HCEC 1CT (cell line): Measurements from ENCODE around the gene PADI2.

Experiments
- DNase-seq: peaks from one replicate; pipeline ENCODE4 v3.0.0-alpha.2; 2017

Gene PADI2

GRCh38 chr1:17053086-17053684 is 66.1 kb downstream of the PADI2 start:
- DNase-seq: no peak

- DNase-seq: no peak
Observed at GRCh38 chr1:17052641-17053040, 66.6 kb downstream of the PADI2 start.

GRCh38 chr1:17052038-17052437 is 67.2 kb downstream of the PADI2 start:
- no peak for DNase-seq

GRCh38 chr1:17047924-17048323 is 71.3 kb downstream of the PADI2 start:
- DNase-seq: no peak

GRCh38 chr1:17046334-17046657 is 73.0 kb downstream of the PADI2 start:
- DNase-seq: no peak

GRCh38 chr1:17045634-17046333 is 73.5 kb downstream of the PADI2 start:
- peak; percentile 69 for DNase-seq

GRCh38 chr1:17045150-17045549 is 74.1 kb downstream of the PADI2 start:
- DNase-seq: no peak

- no peak for DNase-seq
Observed at GRCh38 chr1:17043676-17044075, 75.6 kb downstream of the PADI2 start.

- DNase-seq: no peak
Observed at GRCh38 chr1:17040135-17040534, 79.1 kb downstream of the PADI2 start.

- no peak for DNase-seq
Observed at GRCh38 chr1:17039522-17039921, 79.7 kb downstream of the PADI2 start.

GRCh38 chr1:17033481-17033880 is 85.8 kb downstream of the PADI2 start:
- no peak for DNase-seq

GRCh38 chr1:17032741-17033140 is 86.5 kb downstream of the PADI2 start:
- no peak for DNase-seq

GRCh38 chr1:17031436-17031835 is 87.8 kb downstream of the PADI2 start:
- DNase-seq: no peak

- no peak for DNase-seq
Observed at GRCh38 chr1:17030206-17030605, 89.0 kb downstream of the PADI2 start.

- DNase-seq: no peak
Observed at GRCh38 chr1:17028662-17029188, 90.5 kb downstream of the PADI2 start.

GRCh38 chr1:17027900-17028299 is 91.4 kb downstream of the PADI2 start:
- no peak for DNase-seq

- no peak for DNase-seq
Observed at GRCh38 chr1:17027403-17027802, 91.8 kb downstream of the PADI2 start.

GRCh38 chr1:17024721-17025120 is 94.5 kb downstream of the PADI2 start:
- no peak for DNase-seq

GRCh38 chr1:17023573-17023972 is 95.7 kb downstream of the PADI2 start:
- no peak for DNase-seq

- DNase-seq: no peak
Observed at GRCh38 chr1:17023102-17023501, 96.1 kb downstream of the PADI2 start.

GRCh38 chr1:17021896-17022295 is 97.4 kb downstream of the PADI2 start:
- DNase-seq: no peak

- DNase-seq: no peak
Observed at GRCh38 chr1:17020502-17020901, 98.7 kb downstream of the PADI2 start.

- no peak for DNase-seq
Observed at GRCh38 chr1:17018849-17019248, 100.4 kb downstream of the PADI2 start.

GRCh38 chr1:17017435-17017834 is 101.8 kb downstream of the PADI2 start:
- no peak for DNase-seq
